Panc1 (cell line): ENCODE data around the gene CAPN10. TPM values are rescaled to one million over a fixed set of nuclear protein-coding genes. Genes with fewer than 3 reads are reported as not detected.

Experiments used
- ATAC-seq: fragments of 200-7000 bp; cut with Tn5 transposase; 2 replicates; pipeline ENCODE4 v1.9.1; 2020; ENCODE audit warnings: mild to moderate bottlenecking, moderate library complexity
- BruUV-seq: library from RNA; stranded (reverse); fragments of 400-500 nt; replicated peaks from 2 replicates; lab custom pipeline; 2021; lab: Mats Ljungman, UMichigan
- CTCF ChIA-PET: fragments of 300-600 bp; sonication (Branson Sonifier 250); formaldehyde crosslinking; loops from one replicate; lab custom pipeline; 2022; ENCODE audit warnings: antibody characterized with exemption; lab: Charles Lee
- POLR2A ChIA-PET: fragments of 300-600 bp; sonication (Branson Sonifier 250); formaldehyde crosslinking; loops from one replicate; lab custom pipeline; 2022; ENCODE audit warnings: antibody characterized with exemption; lab: Charles Lee
- DNase-seq: peaks from one replicate; pipeline ENCODE4 v3.0.0-alpha.2; 2010; ENCODE audit warnings: low read depth, low spot score
- H3K27ac ChIP-seq: 2 replicates; pipeline ENCODE4 v1.5.1; 2011; ENCODE audit warnings: mild to moderate bottlenecking, low read length, inconsistent platforms
- H3K27me3 ChIP-seq: fragments of 200-500 bp; sonication (Bioruptor generic); 2 replicates; pipeline ENCODE4 v1.6.0; 2014; ENCODE audit warnings: low read length, inconsistent platforms; ENCODE audit not compliant: control insufficient read depth, insufficient read depth
- H3K36me3 ChIP-seq: fragments of 200-500 bp; sonication (Bioruptor generic); 2 replicates; pipeline ENCODE4 v1.5.1; 2014; ENCODE audit warnings: inconsistent platforms, mild to moderate bottlenecking, low read length, moderate library complexity; ENCODE audit not compliant: control insufficient read depth, insufficient read depth
- H3K4me1 ChIP-seq: 2 replicates; pipeline ENCODE4 v1.5.1; 2011; ENCODE audit warnings: inconsistent platforms, mild to moderate bottlenecking, low read length, moderate library complexity; ENCODE audit not compliant: control insufficient read depth, insufficient read depth
- H3K4me3 ChIP-seq, 2 experiments: 2 replicates each; pipeline ENCODE4 v1.5.1; 2011 to 2012; ENCODE audit warnings: low read depth in 2 of 2, low read length in 2 of 2, mild to moderate bottlenecking in 2 of 2, inconsistent platforms in 1 of 2, moderate library complexity in 1 of 2
- H3K9me3 ChIP-seq: fragments of 200-500 bp; sonication (Bioruptor generic); 2 replicates; pipeline ENCODE4 v1.5.1; 2014; ENCODE audit warnings: low read depth, mild to moderate bottlenecking, inconsistent platforms, low read length, moderate library complexity; ENCODE audit not compliant: control insufficient read depth, insufficient read depth
- POLR2AphosphoS5 ChIP-seq: IDR thresholded peaks from 2 replicates; pipeline ENCODE4 v1.6.1; 2012; ENCODE audit warnings: mild to moderate bottlenecking, low read depth, low read length, moderate library complexity
- SIN3A ChIP-seq: IDR thresholded peaks from 2 replicates; pipeline ENCODE4 v1.6.1; 2012; ENCODE audit warnings: low read depth, mild to moderate bottlenecking, low read length, moderate library complexity, borderline replicate concordance; ENCODE audit not compliant: insufficient read depth
- TCF7L2 ChIP-seq: IDR thresholded peaks from 2 replicates; pipeline ENCODE4 v1.6.1; 2011; ENCODE audit warnings: mild to moderate bottlenecking, low read depth, low read length, inconsistent platforms
- in situ Hi-C: cut with HindIII; loops from 2 replicates; pipeline ENCODE4 v1.10.0; 2016; ENCODE audit warnings: low sequenced_read_pairs, low pct_unique_long_range_greater_than_20kb
- intact Hi-C: fragments of 100-400 bp; cut with micrococcal nuclease; formaldehyde crosslinking; loops from one replicate; pipeline ENCODE4 v1.10.0; 2022; ENCODE audit not compliant: unreplicated experiment
- total RNA-seq: library from RNA; stranded (reverse); gene quantifications from one replicate; pipeline ENCODE4 v1.2.1, GENCODE V29; 2021; ENCODE audit not compliant: unreplicated experiment
- TF ChIP-seq, protein P1 (sequence below): fragments of 450-650 bp; IDR thresholded peaks from 2 replicates; pipeline ENCODE4 v1.5.1; 2017; ENCODE audit warnings: mild to moderate bottlenecking
- TF ChIP-seq, protein P2 (sequence below), 2 experiments: IDR thresholded peaks; 2 replicates each; pipeline ENCODE4 v1.6.1; 2011 to 2012; ENCODE audit warnings: low read depth in 2 of 2, control low read depth in 1 of 2, low read length in 1 of 2, mild to moderate bottlenecking in 1 of 2, moderate library complexity in 1 of 2; ENCODE audit not compliant: insufficient read depth in 1 of 2

Gene CAPN10
- total RNA-seq, 1 experiment from 2014 or later = 38.6 TPM

- no TSS peak for BruUV-seq
- Histone ChIP-seq H3K9me3 (no peaks in the 10 kb centered on the region), H3K36me3 (no peaks in the 10 kb centered on the region), H3K4me1 (no peaks in the 10 kb centered on the region), H3K4me3 (no peak overlapping the region), H3K27me3 (no peaks in the 10 kb centered on the region), H3K27ac (no peak overlapping the region)
- DNase-seq (no peak), ATAC-seq (no peak)
- intact Hi-C loops (no loop called here), in situ Hi-C loops (no loop called here)
- ChIA-PET CTCF (no interaction called here), POLR2A (no interaction called here)
- TF ChIP-seq POLR2AphosphoS5 (no peak), SIN3A (no peak), TCF7L2 (no peak)
- TF ChIP-seq, protein P1, sequence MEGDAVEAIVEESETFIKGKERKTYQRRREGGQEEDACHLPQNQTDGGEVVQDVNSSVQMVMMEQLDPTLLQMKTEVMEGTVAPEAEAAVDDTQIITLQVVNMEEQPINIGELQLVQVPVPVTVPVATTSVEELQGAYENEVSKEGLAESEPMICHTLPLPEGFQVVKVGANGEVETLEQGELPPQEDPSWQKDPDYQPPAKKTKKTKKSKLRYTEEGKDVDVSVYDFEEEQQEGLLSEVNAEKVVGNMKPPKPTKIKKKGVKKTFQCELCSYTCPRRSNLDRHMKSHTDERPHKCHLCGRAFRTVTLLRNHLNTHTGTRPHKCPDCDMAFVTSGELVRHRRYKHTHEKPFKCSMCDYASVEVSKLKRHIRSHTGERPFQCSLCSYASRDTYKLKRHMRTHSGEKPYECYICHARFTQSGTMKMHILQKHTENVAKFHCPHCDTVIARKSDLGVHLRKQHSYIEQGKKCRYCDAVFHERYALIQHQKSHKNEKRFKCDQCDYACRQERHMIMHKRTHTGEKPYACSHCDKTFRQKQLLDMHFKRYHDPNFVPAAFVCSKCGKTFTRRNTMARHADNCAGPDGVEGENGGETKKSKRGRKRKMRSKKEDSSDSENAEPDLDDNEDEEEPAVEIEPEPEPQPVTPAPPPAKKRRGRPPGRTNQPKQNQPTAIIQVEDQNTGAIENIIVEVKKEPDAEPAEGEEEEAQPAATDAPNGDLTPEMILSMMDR = no peak
- TF ChIP-seq, protein P2, sequence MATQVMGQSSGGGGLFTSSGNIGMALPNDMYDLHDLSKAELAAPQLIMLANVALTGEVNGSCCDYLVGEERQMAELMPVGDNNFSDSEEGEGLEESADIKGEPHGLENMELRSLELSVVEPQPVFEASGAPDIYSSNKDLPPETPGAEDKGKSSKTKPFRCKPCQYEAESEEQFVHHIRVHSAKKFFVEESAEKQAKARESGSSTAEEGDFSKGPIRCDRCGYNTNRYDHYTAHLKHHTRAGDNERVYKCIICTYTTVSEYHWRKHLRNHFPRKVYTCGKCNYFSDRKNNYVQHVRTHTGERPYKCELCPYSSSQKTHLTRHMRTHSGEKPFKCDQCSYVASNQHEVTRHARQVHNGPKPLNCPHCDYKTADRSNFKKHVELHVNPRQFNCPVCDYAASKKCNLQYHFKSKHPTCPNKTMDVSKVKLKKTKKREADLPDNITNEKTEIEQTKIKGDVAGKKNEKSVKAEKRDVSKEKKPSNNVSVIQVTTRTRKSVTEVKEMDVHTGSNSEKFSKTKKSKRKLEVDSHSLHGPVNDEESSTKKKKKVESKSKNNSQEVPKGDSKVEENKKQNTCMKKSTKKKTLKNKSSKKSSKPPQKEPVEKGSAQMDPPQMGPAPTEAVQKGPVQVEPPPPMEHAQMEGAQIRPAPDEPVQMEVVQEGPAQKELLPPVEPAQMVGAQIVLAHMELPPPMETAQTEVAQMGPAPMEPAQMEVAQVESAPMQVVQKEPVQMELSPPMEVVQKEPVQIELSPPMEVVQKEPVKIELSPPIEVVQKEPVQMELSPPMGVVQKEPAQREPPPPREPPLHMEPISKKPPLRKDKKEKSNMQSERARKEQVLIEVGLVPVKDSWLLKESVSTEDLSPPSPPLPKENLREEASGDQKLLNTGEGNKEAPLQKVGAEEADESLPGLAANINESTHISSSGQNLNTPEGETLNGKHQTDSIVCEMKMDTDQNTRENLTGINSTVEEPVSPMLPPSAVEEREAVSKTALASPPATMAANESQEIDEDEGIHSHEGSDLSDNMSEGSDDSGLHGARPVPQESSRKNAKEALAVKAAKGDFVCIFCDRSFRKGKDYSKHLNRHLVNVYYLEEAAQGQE (IDR thresholded peaks at IDR 0.05; ENCODE audit: insufficient read depth in 1 of 2, low read depth in 2 of 2, low read length in 1 of 2) = no peak
Measured at GRCh38 chr2:240551288-240551687, 35.2 kb upstream of the CAPN10 start.

GRCh38 chr2:240551811-240552210, 34.7 kb upstream of the CAPN10 start:
- BruUV-seq = no TSS peak
- CTCF ChIA-PET = no interaction called here
- POLR2A ChIA-PET = no interaction called here
- H3K4me3 ChIP-seq = no peak overlapping the region
- no peaks in the 10 kb centered on the region for H3K9me3 ChIP-seq
- H3K27ac ChIP-seq = no peak overlapping the region
- no peak for DNase-seq
- ATAC-seq = no peak
- in situ Hi-C loops (no loop called here), intact Hi-C loops (no loop called here)
- H3K4me1 ChIP-seq = peaks cover under 1% of the 10 kb centered on the region; the same call in 1 of the 2 replicates
- H3K36me3 ChIP-seq = no peaks in the 10 kb centered on the region
- TF ChIP-seq SIN3A = no peak
- TF ChIP-seq POLR2AphosphoS5 = no peak
- TF ChIP-seq, protein P1 = no peak
- no peak for TF ChIP-seq TCF7L2
- TF ChIP-seq, protein P2 (IDR thresholded peaks at IDR 0.05; ENCODE audit: insufficient read depth in 1 of 2, low read depth in 2 of 2, low read length in 1 of 2) = no peak
- H3K27me3 ChIP-seq = no peaks in the 10 kb centered on the region
